Activated B cell treated with CpG ODN at 0.5 μM for 24 hours (primary cell): ENCODE measurements around the gene WWC1. TPM values are rescaled to one million over a fixed set of nuclear protein-coding genes. Genes with fewer than 3 reads are reported as not detected.

Source experiments
- ATAC-seq: fragments of 200-7000 bp; cut with Tn5 transposase; one replicate; pipeline ENCODE4 v1.10.0; 2021; ENCODE audit warnings: low read depth, mild to moderate bottlenecking, moderate library complexity
- CTCF ChIA-PET: fragments of 350-600 bp; sonication (Branson Sonifier 250); formaldehyde crosslinking; loops from one replicate; lab custom pipeline; 2021; ENCODE audit warnings: antibody characterized with exemption; lab: Charles Lee
- POLR2A ChIA-PET: fragments of 350-600 bp; sonication (Branson Sonifier 250); formaldehyde crosslinking; loops from one replicate; lab custom pipeline; 2021; ENCODE audit warnings: antibody characterized with exemption; lab: Charles Lee
- DNase-seq: peaks from one replicate; pipeline ENCODE4 v3.0.0; 2022
- H3K27ac Mint-ChIP-seq: one replicate; pipeline ENCODE4 v1.8.0; 2020; ENCODE audit warnings: mixed read lengths
- H3K27me3 Mint-ChIP-seq: one replicate; pipeline ENCODE4 v1.8.0; 2021; ENCODE audit warnings: mixed read lengths
- H3K36me3 Mint-ChIP-seq: one replicate; pipeline ENCODE4 v1.8.0; 2021; ENCODE audit warnings: low read depth, mixed read lengths
- H3K4me1 Mint-ChIP-seq: one replicate; pipeline ENCODE4 v1.8.0; 2021; ENCODE audit warnings: mixed read lengths
- H3K4me3 Mint-ChIP-seq: one replicate; pipeline ENCODE4 v1.8.0; 2020; ENCODE audit warnings: mild to moderate bottlenecking, mixed read lengths
- H3K9me3 Mint-ChIP-seq: one replicate; pipeline ENCODE4 v1.8.0; 2020; ENCODE audit warnings: mixed read lengths
- intact Hi-C: fragments of 100-400 bp; cut with micrococcal nuclease; formaldehyde crosslinking; loops from one replicate; pipeline ENCODE4 v1.15.1; 2024
- total RNA-seq: library from RNA; stranded (reverse); gene quantifications from 2 replicates; pipeline ENCODE4 v1.2.3, GENCODE V29; 2022
- TF ChIP-seq, protein P1 (sequence below): fragments of 200-600 bp; IDR thresholded peaks from one replicate; pipeline ENCODE4 v1.8.0; 2022; ENCODE audit warnings: antibody characterized with exemption, mild to moderate bottlenecking

WWC1 gene
- total RNA-seq, 1 donor from 2014 or later, result 2.0 TPM

DNA sequence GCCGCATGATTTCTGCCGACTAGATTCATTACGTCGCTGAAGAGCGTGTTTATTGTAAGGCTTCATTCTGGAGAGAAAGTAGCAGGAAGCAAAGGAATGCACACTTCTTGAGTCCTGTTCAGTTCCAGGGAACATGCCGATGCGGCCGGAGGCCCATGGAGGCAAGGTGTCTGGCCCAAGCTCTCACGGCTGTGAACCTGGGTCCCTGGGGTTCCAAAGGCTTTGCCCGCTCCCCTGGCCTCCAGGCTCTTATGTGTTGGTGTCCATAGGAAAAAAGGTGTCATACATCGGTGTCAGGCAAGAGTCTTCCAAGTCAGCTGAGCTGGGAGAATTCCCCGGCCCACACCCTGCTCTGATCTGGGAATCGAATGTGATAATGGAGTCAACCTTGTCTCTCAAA, 64.7 kb downstream of the WWC1 start:
- no peak for ATAC-seq
- TF ChIP-seq, protein P1, sequence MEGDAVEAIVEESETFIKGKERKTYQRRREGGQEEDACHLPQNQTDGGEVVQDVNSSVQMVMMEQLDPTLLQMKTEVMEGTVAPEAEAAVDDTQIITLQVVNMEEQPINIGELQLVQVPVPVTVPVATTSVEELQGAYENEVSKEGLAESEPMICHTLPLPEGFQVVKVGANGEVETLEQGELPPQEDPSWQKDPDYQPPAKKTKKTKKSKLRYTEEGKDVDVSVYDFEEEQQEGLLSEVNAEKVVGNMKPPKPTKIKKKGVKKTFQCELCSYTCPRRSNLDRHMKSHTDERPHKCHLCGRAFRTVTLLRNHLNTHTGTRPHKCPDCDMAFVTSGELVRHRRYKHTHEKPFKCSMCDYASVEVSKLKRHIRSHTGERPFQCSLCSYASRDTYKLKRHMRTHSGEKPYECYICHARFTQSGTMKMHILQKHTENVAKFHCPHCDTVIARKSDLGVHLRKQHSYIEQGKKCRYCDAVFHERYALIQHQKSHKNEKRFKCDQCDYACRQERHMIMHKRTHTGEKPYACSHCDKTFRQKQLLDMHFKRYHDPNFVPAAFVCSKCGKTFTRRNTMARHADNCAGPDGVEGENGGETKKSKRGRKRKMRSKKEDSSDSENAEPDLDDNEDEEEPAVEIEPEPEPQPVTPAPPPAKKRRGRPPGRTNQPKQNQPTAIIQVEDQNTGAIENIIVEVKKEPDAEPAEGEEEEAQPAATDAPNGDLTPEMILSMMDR, result no peak
- CTCF ChIA-PET, result no interaction called here
- Mint-ChIP-seq H3K4me1 (no peaks in the 10 kb centered on the region), H3K36me3 (no peaks in the 10 kb centered on the region), H3K27me3 (no peaks in the 10 kb centered on the region), H3K27ac (no peak overlapping the region), H3K9me3 (no peaks in the 10 kb centered on the region), H3K4me3 (no peak overlapping the region)
- DNase-seq, result no peak
- POLR2A ChIA-PET, result no interaction called here
- intact Hi-C loops, result no loop called here

- no peak for ATAC-seq
- ChIA-PET POLR2A (no interaction called here), CTCF (no interaction called here)
- Mint-ChIP-seq H3K4me1 (no peaks in the 10 kb centered on the region), H3K27ac (no peak overlapping the region), H3K36me3 (no peaks in the 10 kb centered on the region), H3K4me3 (no peak overlapping the region), H3K27me3 (no peaks in the 10 kb centered on the region), H3K9me3 (no peaks in the 10 kb centered on the region)
- intact Hi-C loops, result no loop called here
- TF ChIP-seq, protein P1, result no peak
- no peak for DNase-seq
Observed at GRCh38 chr5:168356592-168356991, 65.1 kb downstream of the WWC1 start.

GRCh38 chr5:168357876-168358275, 66.4 kb downstream of the WWC1 start:
- no peaks in the 10 kb centered on the region for H3K36me3 Mint-ChIP-seq
- intact Hi-C loops, result no loop called here
- TF ChIP-seq, protein P1, result no peak
- H3K4me1 Mint-ChIP-seq, result no peaks in the 10 kb centered on the region
- H3K27ac Mint-ChIP-seq, result no peak overlapping the region
- ATAC-seq (no peak), DNase-seq (no peak)
- ChIA-PET CTCF (no interaction called here), POLR2A (no interaction called here)
- no peaks in the 10 kb centered on the region for H3K9me3 Mint-ChIP-seq
- no peak overlapping the region for H3K4me3 Mint-ChIP-seq
- H3K27me3 Mint-ChIP-seq, result no peaks in the 10 kb centered on the region

DNA sequence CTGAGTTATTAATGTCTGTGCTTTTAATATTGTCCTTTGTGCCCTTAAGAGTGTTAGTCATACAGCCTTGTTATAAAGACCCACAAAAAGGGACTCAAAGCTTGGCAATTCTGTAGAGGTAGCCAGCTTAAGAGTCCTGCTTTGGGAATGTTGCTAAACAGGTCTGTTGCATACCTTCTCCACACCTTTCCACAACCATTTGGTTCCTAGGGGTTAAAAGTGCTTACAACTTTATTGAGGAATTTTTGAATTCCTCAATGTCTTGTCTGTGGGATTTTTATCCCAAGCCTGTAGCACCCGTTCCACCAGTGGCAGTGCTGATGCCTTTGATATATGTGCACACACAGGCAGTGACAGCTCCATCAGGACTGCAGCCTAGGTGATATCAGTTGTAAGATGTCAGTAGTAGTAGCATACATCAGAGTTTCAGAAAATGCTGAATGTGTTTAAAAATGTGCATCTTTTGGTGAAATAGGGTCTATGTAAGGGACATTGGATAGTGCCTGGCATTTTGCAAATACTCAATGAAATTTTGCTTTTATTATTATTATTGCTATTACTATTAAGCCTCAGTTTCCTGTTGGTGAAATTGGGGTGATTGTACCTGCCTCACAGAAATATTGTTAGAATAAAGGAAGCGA, 68.5 kb downstream of the WWC1 start:
- intact Hi-C loops, result no loop called here

DNA sequence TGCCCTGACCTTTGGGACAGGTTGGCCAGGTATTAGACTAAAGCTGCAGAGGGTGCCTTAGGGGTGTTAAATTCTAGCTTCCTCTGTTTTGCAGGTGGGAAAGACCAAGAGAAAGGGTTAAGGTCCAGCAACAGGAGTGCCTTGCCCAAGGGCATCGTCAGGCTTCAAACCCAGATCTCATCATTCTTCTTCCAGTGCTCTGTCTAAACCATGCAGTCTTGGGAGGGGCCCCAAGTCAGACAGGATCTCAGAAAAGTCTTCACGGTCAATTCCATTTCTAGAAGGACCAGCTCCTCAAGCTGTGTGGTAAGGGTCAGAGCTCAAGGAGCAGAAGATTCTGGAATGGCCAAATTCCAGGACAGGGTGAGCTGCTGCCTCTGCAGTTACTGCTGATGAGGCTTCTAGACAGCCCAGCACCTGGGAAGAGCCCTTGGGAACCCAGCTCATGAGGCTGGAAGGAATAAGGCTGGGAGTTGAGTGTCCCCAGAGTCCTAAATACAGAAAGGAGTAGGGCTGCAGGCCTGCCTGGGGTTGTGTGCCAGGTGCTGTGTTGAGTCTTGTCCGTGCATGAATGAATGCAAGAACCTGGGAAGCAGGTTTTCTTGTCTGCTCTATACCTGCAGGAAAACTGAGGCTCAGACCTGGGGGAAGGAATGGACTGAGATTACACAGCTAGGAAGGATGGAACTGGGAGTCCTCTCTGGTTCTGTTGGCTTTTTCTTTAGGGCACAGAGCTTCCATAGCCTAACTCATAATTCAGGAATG, 69.3 kb downstream of the WWC1 start:
- Mint-ChIP-seq H3K36me3 (no peaks in the 10 kb centered on the region), H3K4me3 (no peak overlapping the region), H3K4me1 (no peaks in the 10 kb centered on the region), H3K27ac (no peak overlapping the region), H3K27me3 (no peaks in the 10 kb centered on the region), H3K9me3 (no peaks in the 10 kb centered on the region)
- ChIA-PET CTCF (no interaction called here), POLR2A (no interaction called here)
- intact Hi-C loops, result no loop called here
- no peak for DNase-seq
- TF ChIP-seq, protein P1, result no peak
- ATAC-seq, result no peak

More for the DNA sequence above, 68.5 kb downstream of the WWC1 start:
- POLR2A ChIA-PET, result no interaction called here
- Mint-ChIP-seq H3K4me1 (no peaks in the 10 kb centered on the region), H3K4me3 (no peak overlapping the region), H3K36me3 (no peaks in the 10 kb centered on the region), H3K9me3 (no peaks in the 10 kb centered on the region), H3K27ac (no peak overlapping the region), H3K27me3 (no peaks in the 10 kb centered on the region)
- CTCF ChIA-PET, result no interaction called here
- TF ChIP-seq, protein P1, result no peak
- ATAC-seq (no peak), DNase-seq (no peak)
